HG03064 (cell line): ENCODE data around the gene BTBD8.
"Not testable (repeated sequence)": the region's sequence is repeated elsewhere in the genome, so short reads cannot be mapped to it uniquely, and the experiment has no call there.

ENCODE experiments used
- ATAC-seq: cut with Tn5 transposase; IDR thresholded peaks from one replicate; pipeline ENCODE4 v1.9.1; 2021; ENCODE audit warnings: low read depth; ENCODE audit not compliant: unreplicated experiment

The BTBD8 gene

GRCh38 chr1:92080128-92080985 is at the start of gene BTBD8:
TSS of gene BTBD8 (plus strand) at chr1:92080345. CDS start at chr1:92080572, 227 bp downstream.
- ATAC-seq, result peak; percentile 97

- no peak for ATAC-seq
Measured at GRCh38 chr1:92030656-92031107, 49.5 kb upstream of the BTBD8 start.

GRCh38 chr1:92031281-92032110 is 48.6 kb upstream of the BTBD8 start:
- ATAC-seq, result no peak

- ATAC-seq, result no peak
Measured at GRCh38 chr1:92037400-92037799, 42.7 kb upstream of the BTBD8 start.

- ATAC-seq, result no peak
Measured at GRCh38 chr1:92038695-92039346, 41.3 kb upstream of the BTBD8 start.

- ATAC-seq, result no peak
Measured at GRCh38 chr1:92040971-92041370, 39.2 kb upstream of the BTBD8 start.

- ATAC-seq, result no peak
Measured at GRCh38 chr1:92043621-92044020, 36.5 kb upstream of the BTBD8 start.

- ATAC-seq, result no peak
Measured at GRCh38 chr1:92045766-92046495, 34.2 kb upstream of the BTBD8 start.

GRCh38 chr1:92051948-92052347 is 28.2 kb upstream of the BTBD8 start:
- no peak for ATAC-seq

GRCh38 chr1:92065042-92065441 is 15.1 kb upstream of the BTBD8 start:
- ATAC-seq, result no peak

GRCh38 chr1:92066321-92066720 is 13.8 kb upstream of the BTBD8 start:
- no peak for ATAC-seq

- ATAC-seq, result no peak
Measured at GRCh38 chr1:92070892-92071291, 9.3 kb upstream of the BTBD8 start.

- not testable (repeated sequence) for ATAC-seq
Measured at GRCh38 chr1:92074446-92074845, 5.7 kb upstream of the BTBD8 start.

- no peak for ATAC-seq
Measured at GRCh38 chr1:92075311-92075710, 4.8 kb upstream of the BTBD8 start, which contains the start of gene SETSIP. TSS of gene SETSIP (minus strand) at chr1:92075411. CDS start at chr1:92075411, 0 bp downstream.

GRCh38 chr1:92076363-92076762 is 3.8 kb upstream of the BTBD8 start:
- ATAC-seq, result no peak

GRCh38 chr1:92078077-92078476 is 2.1 kb upstream of the BTBD8 start:
- ATAC-seq, result not testable (repeated sequence)

- no peak for ATAC-seq
Measured at GRCh38 chr1:92079441-92079840, 704 bp upstream of the BTBD8 start.

- ATAC-seq, result no peak
Measured at GRCh38 chr1:92081031-92081430, 886 bp downstream of the BTBD8 start.

- ATAC-seq, result no peak
Measured at GRCh38 chr1:92084651-92085050, 4.5 kb downstream of the BTBD8 start.

GRCh38 chr1:92085727-92086126 is 5.6 kb downstream of the BTBD8 start:
- ATAC-seq, result no peak
